Smooth muscle cell (in vitro differentiated cells): ENCODE data around the gene NFE2L2. TPM values are rescaled to one million over a fixed set of nuclear protein-coding genes. Genes with fewer than 3 reads are reported as not detected.
A peak's percentile ranks its signal among the peaks of the same experiment; 100 is the strongest.

Experiments used
- DNase-seq: peaks from one replicate; lab custom pipeline; 2025; ENCODE audit not compliant: unreplicated experiment; lab: John Stamatoyannopoulos, UW
- H2AFZ ChIP-seq: fragments of 200-600 bp; sonication (generic); 2 replicates; pipeline ENCODE4 v1.6.0; 2016; ENCODE audit warnings: antibody characterized with exemption, low read depth, mild to moderate bottlenecking
- H3F3A ChIP-seq: fragments of 200-600 bp; sonication (generic); 2 replicates; pipeline ENCODE4 v1.6.0; 2017; ENCODE audit warnings: antibody characterized with exemption, low read depth
- H3K27ac ChIP-seq: fragments of 200-600 bp; sonication (generic); 2 replicates; pipeline ENCODE4 v1.5.1; 2016; ENCODE audit warnings: low read depth, mild to moderate bottlenecking
- H3K27me3 ChIP-seq: fragments of 200-600 bp; sonication (generic); 2 replicates; pipeline ENCODE4 v1.6.1; 2016; ENCODE audit warnings: low read depth, mild to moderate bottlenecking
- H3K36me3 ChIP-seq: fragments of 200-600 bp; sonication (generic); 2 replicates; pipeline ENCODE4 v1.5.1; 2016; ENCODE audit warnings: low read depth
- H3K4me1 ChIP-seq: fragments of 200-600 bp; sonication (generic); 2 replicates; pipeline ENCODE4 v1.5.1; 2016; ENCODE audit warnings: low read depth
- H3K4me2 ChIP-seq: fragments of 200-600 bp; sonication (generic); 2 replicates; pipeline ENCODE4 v1.6.0; 2016; ENCODE audit warnings: mild to moderate bottlenecking
- H3K4me3 ChIP-seq: fragments of 200-600 bp; sonication (generic); 2 replicates; pipeline ENCODE4 v1.5.1; 2016; ENCODE audit warnings: mild to moderate bottlenecking
- H3K79me2 ChIP-seq: fragments of 200-600 bp; sonication (generic); 2 replicates; pipeline ENCODE4 v1.6.0; 2016; ENCODE audit warnings: low read depth, mild to moderate bottlenecking
- H3K9ac ChIP-seq: fragments of 200-600 bp; sonication (generic); 2 replicates; pipeline ENCODE4 v1.6.0; 2016; ENCODE audit warnings: low read depth
- H3K9me3 ChIP-seq: fragments of 200-600 bp; sonication (generic); replicated peaks from 2 replicates; pipeline ENCODE4 v1.5.1; 2016; ENCODE audit warnings: low read depth
- H4K20me1 ChIP-seq: fragments of 200-600 bp; sonication (generic); 2 replicates; pipeline ENCODE4 v1.6.0; 2016; ENCODE audit warnings: low read depth
- CTCF ChIP-seq: fragments of 200-600 bp; sonication (generic); IDR thresholded peaks from 2 replicates; pipeline ENCODE4 v1.5.1; 2017; ENCODE audit warnings: borderline replicate concordance, mild to moderate bottlenecking, antibody characterized with exemption; ENCODE audit not compliant: insufficient read depth, poor library complexity, severe bottlenecking
- WGBS: methylation state at CpG from one replicate; pipeline ENCODE4 v1.1.7; 2016; ENCODE audit warnings: low lambda C conversion rate; 5-methylcytosine and 5-hydroxymethylcytosine counted together
- polyA plus RNA-seq: library from polyadenylated mRNA; unstranded; fragments of >200 nt; fragmentation: Nextera tagmentation; extraction: Ambion mirVana; gene quantifications from 2 replicates; pipeline ENCODE4 v1.2.1, GENCODE V29; 2016
- total RNA-seq: library from RNA; depleted of rRNA; stranded (reverse); fragments of >200 nt; gene quantifications from 2 replicates; pipeline ENCODE4 v1.2.3, GENCODE V29; 2014

Gene NFE2L2
- total and polyA plus RNA-seq, 2 experiments from 2014 or later, result 64.4 to 118 TPM

GRCh38 chr2:177263451-177264208, 897 bp downstream of the NFE2L2 start:
- DNase-seq, result peak; percentile 95
- peak overlapping the region; percentile 97 for H3K4me2 ChIP-seq
- H3K79me2 ChIP-seq, result peaks cover 47% of the 10 kb centered on the region
- peak overlapping the region; percentile 99 for H3K9ac ChIP-seq
- H3K36me3 ChIP-seq, result no peaks in the 10 kb centered on the region
- peaks cover 30% of the 10 kb centered on the region for H3K4me1 ChIP-seq
- H3K27me3 ChIP-seq, result no peaks in the 10 kb centered on the region
- H3K9me3 ChIP-seq, result no peaks in the 10 kb centered on the region
- WGBS, result under 1% methylated on average over 72 of the region's 81 CpGs
- H3K4me3 ChIP-seq, result peak overlapping the region; percentile 91
- peak overlapping the region; percentile 22 for H2AFZ ChIP-seq
- peak overlapping the region; percentile 99 for H3K27ac ChIP-seq
- peaks cover 13% of the 10 kb centered on the region for H3F3A ChIP-seq
- peak; percentile 87 for TF ChIP-seq CTCF
- H4K20me1 ChIP-seq, result peaks cover 45% of the 10 kb centered on the region

GRCh38 chr2:177262958-177263450, 1.5 kb downstream of the NFE2L2 start:
- H3K4me1 ChIP-seq, result peaks cover 30% of the 10 kb centered on the region
- peak overlapping the region; percentile 99 for H3K27ac ChIP-seq
- H3K9me3 ChIP-seq, result no peaks in the 10 kb centered on the region
- no peak for TF ChIP-seq CTCF
- no peaks in the 10 kb centered on the region for H3K36me3 ChIP-seq
- no peak overlapping the region for H2AFZ ChIP-seq
- peak overlapping the region; percentile 97 for H3K4me2 ChIP-seq
- WGBS, result 10% methylated on average over 6 of the region's 6 CpGs
- peaks cover 52% of the 10 kb centered on the region for H4K20me1 ChIP-seq
- DNase-seq, result no peak
- peaks cover 53% of the 10 kb centered on the region for H3K79me2 ChIP-seq
- H3K27me3 ChIP-seq, result no peaks in the 10 kb centered on the region
- H3K9ac ChIP-seq, result peak overlapping the region; percentile 99
- peaks cover 13% of the 10 kb centered on the region for H3F3A ChIP-seq
- H3K4me3 ChIP-seq, result peak overlapping the region; percentile 91

DNA sequence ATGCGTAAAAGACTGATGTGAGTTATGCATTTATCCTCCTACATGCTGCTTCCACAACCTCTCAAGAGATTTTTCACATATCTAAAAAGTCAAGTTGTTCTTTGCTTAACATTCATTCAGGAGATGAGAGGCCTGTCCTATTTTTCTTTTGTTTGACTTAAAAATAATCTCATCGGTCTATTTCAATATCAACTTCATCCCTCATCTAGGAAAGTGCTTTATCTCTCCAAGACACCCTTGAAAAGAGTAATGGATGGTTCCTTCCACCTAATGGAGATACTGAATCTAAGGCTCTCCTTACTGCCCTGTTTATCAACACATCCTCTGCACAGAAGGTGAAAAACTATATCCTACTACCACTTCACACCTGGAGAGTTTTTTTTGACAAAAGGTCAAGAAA, 2.4 kb downstream of the NFE2L2 start:
- Histone ChIP-seq H2AFZ (no peak overlapping the region), H3K4me2 (peak overlapping the region; percentile 97), H3K27ac (peak overlapping the region; percentile 99), H3K9me3 (no peaks in the 10 kb centered on the region), H3K4me3 (peak overlapping the region; percentile 91), H3K9ac (peak overlapping the region; percentile 99), H3K4me1 (peaks cover 30% of the 10 kb centered on the region), H3K27me3 (no peaks in the 10 kb centered on the region), H4K20me1 (peaks cover 61% of the 10 kb centered on the region), H3F3A (peaks cover 13% of the 10 kb centered on the region), H3K79me2 (peaks cover 62% of the 10 kb centered on the region), H3K36me3 (no peaks in the 10 kb centered on the region)
- DNase-seq, result no peak
- 61% methylated on average over 2 of the region's 2 CpGs for WGBS
- no peak for TF ChIP-seq CTCF
